HG03139 (cell line): Measurements from ENCODE around the gene ATP12A.
A peak's percentile ranks its signal among the peaks of the same experiment; 100 is the strongest.

Source experiments
- ATAC-seq: cut with Tn5 transposase; IDR thresholded peaks from one replicate; pipeline ENCODE4 v1.9.1; 2021; ENCODE audit not compliant: unreplicated experiment

Gene ATP12A

DNA sequence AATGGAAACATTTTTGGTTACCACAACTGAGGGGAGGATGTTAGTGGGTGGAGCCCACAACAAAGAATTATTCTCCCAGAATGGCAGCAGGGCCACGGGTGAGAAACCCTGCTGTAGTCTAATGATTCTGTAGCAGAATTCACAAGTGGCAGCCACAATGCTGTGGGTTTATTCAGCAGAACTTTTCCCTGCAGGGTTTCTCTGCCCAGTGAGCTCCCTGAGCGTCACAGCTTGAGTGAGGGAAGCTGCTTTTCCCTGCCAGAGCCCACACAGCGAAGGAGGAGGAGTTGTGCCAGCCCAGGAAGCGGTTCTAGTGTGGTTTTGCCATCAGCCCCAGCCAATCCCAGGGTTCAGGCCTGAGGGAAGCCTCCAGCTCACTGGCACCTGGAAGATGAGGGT is 4.4 kb downstream of the ATP12A start:
- ATAC-seq, result peak; percentile 44

DNA sequence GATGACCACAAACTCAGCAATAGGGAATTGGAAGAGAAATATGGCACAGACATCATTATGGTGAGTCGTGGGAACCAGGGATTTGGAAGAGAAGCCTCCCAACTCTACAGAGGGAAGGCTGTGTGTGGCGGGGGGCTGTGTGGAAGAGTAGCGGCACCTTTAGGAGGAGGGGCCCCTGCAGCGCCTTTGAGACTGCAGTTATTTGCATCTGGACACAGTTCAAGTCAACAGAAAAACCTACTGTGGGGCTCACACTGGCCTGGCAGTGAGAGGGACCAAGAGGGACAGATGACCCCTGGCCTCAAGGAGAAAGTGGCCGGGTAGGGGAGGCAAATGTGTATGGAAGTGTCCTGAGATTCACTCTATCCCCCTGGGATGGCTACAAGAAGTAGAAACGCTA is 5.1 kb downstream of the ATP12A start:
- ATAC-seq, result no peak

DNA sequence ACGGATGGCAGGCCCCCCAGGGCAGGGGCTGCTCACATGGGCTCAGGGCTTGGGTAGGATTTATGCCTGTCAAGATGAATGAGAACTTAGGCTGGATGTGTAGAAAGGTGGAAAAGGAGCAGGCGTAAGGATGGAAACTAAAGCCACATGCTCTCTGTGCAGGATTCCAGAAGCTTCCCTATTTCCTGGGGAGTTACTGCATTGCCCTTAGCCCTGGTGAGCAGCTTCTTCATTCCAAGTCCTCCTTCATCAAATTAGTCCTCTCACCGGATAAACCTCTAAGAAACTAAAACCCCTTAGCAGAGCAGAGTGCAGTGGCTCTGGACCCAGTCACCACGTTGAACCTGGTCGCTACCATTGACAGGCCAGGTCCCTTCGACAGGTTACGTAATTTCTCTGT is 7.4 kb downstream of the ATP12A start:
- ATAC-seq, result no peak

DNA sequence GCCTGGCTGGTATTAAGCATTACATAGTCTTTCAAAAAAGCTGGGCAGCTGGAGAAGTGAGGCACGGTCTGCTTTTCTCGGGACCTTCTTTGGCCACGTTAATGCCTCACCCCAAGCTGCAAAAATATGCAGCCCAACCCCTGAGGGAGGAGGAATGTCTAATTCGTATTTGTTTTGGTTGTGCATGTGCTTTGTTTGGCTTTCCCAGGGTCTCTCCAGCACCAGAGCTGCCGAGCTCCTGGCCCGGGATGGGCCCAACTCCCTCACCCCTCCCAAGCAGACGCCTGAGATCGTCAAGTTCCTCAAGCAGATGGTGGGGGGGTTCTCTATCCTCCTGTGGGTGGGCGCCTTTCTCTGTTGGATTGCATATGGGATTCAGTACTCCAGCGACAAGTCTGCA is 7.9 kb downstream of the ATP12A start:
- ATAC-seq, result no peak

DNA sequence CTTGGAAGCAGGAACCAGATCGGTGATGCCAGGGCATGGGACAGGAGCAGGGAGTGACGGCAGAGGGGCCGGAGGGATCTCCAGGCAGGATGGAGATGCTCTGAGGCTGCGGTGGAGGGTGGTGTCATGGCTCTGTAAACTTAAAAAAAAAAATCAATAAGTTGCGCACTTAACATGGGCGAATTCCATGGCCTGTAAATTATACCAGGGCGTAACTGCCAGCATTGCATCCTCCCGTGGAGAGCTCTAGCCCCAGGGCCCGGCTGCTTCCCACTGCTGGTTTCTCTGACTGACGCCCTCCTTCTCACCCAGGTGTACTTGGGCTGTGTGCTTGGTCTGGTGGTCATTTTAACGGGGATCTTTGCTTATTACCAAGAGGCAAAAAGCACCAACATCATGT is 8.7 kb downstream of the ATP12A start:
- no peak for ATAC-seq

DNA sequence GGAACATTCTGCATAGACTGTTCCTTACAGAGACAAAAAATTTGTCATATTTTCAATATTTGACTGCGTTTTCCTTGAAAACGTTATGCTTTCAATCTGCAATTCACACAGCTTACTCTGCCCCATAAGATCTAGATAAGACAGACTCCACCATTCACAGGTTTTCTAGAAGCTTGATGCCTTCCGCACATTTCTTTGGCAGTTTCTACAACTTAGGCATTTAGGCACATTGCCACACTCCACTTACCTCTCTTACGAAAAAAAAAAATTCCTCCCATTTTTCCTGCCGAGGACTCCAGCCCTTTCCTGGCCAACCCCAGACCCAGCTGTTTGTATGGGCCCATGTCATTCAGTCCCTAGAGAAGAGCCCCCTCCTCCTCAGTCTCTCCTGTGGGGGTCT is 11.2 kb downstream of the ATP12A start:
- no peak for ATAC-seq

DNA sequence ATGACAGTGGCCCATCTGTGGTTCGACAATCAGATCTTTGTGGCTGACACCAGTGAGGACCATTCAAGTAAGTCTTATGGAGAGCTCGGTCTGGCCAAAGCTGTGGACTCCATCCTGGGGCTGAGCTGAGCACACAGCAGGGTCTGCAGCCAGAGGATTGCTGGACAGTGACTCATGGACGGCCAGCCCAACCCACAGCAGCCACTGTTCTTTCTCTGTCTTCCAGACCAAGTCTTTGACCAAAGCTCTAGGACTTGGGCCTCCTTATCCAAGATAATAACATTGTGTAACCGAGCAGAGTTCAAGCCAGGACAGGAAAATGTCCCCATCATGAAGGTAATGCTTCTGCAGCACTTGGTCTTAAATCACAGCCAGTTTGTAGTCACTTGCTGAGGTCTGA is 12.4 kb downstream of the ATP12A start:
- ATAC-seq, result no peak

DNA sequence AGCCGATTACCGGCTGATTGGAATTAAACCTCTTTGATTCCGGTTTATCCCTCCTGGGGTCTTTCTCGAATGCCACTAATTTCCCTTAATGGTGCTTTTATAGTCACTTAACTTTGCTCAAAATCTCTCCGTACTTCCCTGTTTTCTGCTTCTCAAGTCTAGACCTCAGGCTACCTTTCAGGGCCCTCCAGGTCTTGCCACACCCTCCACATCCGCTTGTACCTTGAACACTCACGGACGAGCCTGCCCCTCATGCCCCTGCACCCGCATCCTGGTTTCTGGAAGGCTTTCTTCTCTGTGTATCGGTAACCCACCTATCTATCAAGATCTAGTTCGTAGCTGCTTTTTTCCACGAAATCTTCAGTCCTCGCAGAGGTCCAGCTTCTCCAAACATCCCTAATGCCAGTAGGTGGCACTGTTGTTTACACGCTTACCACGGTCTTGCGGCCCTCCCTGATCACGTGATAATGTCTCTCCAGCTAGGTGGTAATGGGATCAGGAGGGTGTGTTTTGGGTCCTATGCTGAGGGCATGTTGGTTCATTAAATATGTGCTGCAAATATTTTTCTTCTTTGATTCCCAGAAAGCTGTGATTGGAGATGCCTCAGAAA is 13.8 kb downstream of the ATP12A start:
- no peak for ATAC-seq

DNA sequence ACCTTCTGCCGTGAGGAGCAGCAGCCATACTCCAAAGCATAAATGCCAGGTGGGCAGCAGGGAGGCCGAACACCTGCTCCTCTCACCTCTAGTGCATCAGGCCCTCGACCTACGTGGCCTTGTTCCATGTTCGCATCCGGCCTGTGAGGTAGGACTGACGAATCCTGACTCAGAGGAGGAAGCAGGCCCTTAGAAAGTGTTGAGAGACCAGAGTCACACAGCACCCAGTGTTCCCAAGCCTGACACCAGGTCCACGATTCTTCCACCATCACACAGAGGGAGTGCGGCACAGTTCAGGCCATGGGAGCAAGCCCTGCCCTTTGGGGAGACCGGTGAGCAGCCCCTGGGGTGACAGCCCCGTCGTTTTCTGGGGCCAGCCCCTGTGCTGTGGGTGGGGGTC is 14.7 kb downstream of the ATP12A start:
- no peak for ATAC-seq

DNA sequence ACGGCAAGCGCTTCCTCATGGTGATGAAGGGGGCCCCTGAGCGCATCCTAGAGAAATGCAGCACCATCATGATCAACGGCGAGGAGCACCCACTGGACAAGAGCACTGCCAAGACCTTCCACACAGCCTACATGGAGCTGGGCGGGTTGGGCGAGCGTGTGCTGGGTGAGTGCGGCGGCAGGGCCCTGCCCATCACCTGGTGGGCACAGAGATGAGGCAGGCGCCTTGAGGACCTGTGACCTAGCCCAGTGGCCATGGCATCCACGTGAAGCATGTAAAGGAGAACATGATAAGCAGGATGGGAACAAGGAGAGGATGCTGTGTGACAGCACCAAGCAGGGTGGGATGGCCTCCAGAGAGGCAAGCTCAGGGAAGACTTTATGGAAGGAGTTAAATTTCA is 18.5 kb downstream of the ATP12A start:
- no peak for ATAC-seq

DNA sequence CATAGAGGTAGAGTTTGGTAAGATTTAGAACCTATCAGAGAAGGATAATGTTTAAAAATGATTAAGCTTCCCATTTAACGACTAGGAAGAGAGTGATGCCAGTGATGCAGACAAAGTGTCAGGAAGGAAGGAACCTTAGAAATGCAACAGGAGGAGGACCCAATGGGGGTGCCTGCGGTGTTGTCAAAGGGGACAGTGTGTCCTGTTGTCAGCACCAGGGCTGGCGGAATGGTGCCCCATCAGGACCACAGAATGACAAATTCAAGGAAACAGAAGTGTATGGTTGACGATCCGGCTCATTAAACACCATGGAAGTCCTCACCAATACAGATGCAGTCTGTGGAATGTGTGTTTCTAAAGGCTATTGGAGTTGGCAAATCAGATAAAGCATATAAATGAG is 19.3 kb downstream of the ATP12A start:
- no peak for ATAC-seq

DNA sequence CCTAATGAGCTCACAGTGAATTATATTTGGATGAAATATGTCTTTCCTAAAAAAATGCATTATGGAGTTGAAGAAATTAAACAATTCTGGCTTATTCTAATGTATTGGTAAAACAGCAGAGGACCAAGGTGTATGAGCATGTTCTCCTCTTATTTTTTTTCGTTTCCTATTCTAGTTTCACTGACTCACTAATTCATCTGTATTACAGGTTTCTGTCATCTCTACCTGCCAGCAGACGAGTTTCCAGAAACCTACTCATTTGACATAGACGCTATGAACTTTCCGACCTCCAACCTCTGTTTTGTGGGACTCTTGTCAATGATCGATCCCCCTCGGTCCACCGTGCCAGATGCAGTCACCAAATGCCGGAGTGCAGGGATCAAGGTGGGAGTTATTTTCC is 20.3 kb downstream of the ATP12A start:
- ATAC-seq, result no peak

DNA sequence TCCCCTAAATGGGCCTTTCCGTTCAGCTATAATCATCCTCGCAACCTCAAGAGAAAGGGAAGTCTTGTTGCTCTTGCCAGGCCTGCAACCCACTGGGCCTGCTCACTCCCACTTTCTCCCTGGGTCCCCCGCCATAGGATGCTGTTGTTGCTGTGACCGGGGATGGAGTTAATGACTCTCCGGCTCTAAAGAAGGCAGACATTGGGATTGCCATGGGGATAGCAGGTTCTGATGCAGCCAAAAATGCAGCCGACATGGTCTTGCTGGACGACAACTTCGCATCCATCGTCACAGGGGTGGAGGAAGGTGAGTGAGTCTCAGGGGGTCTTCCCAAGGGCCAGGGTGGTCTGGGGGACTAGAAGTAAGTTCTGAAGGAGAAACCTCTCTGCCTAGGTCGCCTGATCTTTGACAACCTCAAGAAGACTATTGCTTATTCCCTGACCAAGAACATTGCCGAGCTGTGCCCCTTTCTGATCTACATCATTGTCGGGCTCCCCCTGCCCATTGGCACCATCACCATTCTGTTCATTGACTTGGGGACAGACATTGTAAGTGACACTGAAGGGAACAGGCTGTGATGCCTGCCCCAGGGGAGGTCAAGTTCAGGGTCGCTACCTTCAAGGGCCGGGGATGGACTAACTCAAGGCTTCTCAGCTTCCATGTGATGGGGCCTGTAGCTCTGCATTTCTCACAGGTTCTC is 26.8 kb downstream of the ATP12A start:
- ATAC-seq, result no peak

DNA sequence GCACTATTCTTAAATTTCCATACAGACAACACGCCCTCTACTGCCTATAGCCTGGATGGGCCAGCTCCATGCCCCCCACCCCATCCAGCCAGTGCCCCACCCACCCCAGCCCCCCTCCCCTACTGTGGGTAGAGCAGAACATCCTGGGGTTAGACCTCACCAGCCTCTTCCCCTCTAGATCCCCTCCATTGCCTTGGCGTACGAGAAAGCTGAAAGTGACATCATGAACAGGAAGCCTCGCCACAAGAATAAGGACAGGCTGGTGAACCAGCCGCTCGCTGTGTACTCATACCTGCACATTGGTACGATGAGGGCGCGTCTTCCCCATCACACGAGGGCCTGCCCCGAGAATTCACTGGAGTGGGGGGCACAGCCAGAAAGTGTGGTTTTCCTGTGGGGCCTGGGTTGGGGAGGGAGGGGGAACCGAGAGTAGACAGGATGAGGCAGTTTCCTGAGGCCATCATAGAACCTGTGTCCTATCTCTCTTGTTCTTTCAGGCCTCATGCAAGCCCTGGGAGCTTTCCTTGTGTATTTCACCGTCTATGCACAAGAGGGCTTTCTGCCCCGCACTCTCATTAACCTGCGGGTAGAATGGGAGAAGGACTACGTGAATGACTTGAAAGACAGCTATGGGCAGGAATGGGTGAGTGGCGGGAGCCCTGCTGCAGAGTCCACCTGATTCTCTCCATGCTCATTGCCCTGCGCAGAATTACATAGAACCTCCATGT is 29.1 kb downstream of the ATP12A start:
- ATAC-seq, result peak; percentile 81

DNA sequence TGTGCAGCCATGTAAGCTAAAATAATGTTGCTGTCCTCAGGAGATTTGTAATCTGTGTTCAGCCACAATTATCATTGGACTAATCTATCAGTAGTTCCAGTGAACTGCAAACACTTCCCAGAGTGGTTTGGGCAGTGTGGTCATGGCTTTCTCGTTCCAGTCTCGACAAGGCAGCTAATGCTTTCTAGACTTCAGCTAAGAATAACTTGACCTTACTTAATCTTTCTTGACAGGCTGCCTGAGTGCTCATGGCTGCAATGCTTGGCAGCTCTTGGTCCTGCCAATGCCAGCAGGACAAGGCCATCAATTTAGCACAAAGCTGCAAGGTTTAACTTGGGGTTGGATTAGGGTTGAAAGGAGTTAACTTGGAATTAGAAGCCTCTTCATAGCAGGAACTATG is 32.8 kb downstream of the ATP12A start:
- ATAC-seq, result no peak

DNA sequence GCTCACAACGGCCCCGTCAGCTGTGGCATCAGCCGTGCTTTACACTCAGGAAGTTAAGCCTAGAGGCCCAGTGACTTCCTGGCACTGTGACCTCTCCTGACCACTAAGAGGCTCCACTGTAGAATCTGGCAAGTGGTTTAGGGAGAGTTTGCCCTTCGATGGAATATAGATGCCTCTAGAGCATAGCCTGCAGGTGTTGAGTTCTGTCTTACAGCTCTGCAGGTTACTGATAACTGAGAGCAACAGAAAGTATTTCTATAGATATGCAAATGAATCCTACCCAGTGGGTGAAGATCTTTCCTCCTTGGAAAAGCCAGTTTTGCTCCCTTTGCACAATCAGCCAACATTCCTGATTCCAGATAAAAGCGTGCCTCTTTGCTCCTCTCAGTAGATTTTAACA is 35.8 kb downstream of the ATP12A start:
- ATAC-seq, result no peak

DNA sequence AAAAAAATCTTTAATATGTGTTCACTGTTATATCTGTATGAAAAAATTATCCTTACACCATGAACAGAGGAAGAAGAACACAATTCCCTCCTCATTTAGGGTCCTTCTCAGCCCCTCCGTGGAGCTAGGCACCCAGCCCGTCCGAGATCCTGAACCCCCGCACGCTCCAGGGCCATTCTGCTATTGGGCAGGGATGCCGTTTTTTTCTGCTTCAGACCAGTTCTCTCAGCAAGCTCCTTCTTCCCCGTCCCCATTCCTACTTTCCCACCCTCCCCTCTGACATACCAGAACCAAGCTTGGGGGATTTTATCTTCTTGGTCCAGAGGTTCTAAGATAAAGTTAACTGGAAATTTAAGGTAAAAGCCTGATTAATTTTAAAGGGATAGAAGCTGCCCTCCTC is 36.2 kb downstream of the ATP12A start:
- no peak for ATAC-seq

DNA sequence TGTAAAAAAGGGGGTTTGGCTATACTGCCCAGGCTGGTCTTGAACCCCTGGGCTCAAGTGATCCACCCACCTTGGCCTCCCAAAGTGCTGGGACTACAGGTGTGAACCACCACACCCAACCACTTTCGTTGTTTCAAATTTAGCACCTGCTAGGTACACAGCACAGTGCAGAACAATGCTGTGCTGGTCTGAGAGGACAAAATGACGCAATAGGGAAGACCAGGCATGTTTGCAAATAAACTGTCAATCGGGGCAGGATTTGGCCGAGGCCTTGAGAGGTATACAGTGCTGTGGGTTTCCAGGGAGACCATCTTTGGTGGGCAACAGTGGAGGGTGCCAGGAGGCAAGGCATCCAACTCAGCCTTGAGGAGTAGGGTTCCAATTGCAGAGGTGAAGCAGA is 37.0 kb downstream of the ATP12A start:
- no peak for ATAC-seq

DNA sequence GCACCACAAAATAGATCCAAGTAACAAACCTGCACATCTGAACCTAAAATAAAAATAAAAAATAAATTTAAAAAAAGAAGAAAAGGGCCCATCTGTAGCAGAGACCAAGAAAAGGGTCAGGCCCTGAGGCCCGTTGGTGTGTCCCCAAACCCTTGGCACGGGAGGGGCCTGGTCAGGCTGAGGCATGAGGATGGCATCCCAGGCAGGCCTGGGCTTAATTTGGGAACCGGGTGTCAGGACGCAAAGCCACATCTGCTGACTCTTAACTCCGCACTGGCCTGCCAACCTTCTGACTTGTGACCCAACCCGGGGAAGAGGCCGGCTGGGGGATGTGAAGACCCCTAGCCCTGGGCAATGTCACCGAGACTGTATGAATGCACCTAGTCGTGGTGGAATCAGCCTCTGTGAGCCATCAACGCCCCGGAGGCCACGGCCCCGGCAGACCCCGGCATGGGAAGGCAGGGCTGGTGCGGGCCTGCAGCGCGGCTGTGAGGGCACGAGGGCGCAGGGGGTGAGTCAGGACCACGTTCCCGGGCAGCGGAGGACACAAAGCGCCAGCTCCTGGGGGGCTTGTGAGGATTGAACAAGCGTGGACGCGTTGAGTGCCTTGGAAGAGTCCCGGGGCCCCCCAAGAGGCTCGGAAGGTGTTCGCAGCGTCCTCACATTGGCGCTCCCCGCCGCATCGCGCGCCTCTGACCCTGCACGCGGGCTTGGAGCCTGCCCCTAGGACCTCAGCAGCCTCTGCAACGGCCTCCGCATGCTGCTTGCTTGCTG is 38.2 kb downstream of the ATP12A start:
- no peak for ATAC-seq

DNA sequence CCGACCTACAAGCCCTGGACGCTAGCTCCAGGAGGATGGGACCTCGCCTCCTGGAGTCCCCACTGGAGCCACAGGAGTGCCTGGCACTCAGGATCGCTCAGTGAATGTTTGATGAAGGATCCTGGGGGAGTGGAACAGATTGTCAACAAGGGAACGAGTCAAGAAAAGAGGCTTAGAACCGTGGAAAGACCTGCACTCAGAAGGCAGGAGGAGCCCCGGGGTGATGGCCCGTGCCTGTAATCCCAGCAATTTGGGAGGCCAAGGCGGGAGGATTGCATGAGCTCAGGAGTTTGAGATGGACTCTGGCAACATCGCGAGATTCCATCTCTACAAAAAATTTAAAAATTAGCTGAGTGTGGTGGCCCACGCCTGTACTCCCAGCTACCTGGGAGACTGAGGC is 38.9 kb downstream of the ATP12A start:
- ATAC-seq, result no peak

DNA sequence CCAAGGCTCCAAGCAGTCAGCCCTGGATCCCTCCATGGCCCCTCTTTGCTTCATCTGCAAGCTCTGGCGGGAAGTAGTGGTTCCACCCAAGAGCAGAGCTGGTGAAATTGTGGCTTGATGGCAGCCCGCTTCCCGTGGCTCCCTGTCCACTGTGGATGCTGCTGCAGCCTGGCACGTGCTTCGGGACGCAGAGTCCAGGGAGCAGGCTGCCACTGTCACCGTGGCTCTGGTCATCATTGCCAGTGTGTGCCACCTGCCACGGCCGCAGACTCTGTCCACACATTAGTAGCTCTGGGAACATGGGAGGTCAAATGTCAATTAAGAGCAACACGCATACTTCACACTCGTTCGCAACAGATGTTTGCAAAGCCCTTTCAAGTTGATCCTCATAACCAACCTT is 43.0 kb downstream of the ATP12A start:
- ATAC-seq, result no peak

DNA sequence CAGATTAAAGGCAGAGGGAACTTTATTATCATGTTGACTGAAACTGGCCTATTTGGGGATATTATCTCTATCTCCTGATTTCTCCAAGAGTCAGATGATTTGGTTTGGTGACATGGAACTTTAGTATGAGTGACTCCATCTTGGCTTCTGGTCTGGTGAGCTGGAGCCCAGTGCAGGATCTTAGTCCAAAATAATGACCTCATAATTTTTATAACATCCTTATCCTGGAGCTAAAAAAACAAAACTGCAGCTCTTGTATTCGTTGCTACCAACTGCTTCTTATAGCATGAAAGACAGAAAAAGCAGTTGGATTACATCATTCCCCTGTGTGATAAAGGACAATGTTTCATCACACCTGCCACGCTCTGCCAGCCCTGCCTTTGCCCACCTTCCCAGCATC is 44.5 kb downstream of the ATP12A start:
- ATAC-seq, result no peak
